ENCODE results near the gene PAM. TPM values are rescaled to one million over a fixed set of nuclear protein-coding genes. Genes with fewer than 3 reads are reported as not detected.

PAM gene
- total and polyA plus RNA-seq, 2 donors from 2014 or later, result 158 to 293 TPM

DNA sequence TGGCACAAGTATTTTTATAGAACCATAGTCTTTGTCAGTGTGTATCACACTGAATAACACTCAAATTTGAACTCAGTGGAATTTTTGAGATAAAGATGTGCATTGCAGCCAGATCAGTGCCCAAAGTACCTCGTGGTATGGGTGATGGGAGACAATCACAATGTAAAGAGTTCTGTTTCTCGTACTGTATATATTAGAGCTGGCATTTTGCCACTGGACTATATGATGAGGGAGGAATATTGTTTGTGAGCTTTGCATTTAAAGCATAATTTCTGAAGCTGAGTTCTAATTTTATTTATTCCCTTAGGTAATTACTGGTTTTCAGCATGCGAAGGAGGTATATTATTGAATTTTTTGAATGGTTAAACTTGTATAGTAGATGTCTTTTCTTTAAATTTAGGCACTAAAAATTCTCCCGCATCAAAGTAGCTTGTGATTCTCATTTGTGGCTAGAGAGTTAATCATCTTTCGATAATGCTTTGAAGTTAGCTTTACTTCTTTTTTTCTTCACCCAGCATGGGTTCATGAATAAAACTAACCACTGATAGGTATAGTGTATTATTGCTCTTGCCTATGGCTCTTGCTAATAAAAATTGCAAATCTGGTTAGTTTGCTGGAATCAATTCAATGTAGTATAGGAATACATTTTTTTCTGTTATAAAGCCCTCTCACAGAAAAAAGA lies 43.1 kb downstream of the PAM start:
- Histone ChIP-seq H3K36me3 (ENCODE audit: control insufficient read depth in 2 of 3, insufficient read depth in 3 of 3, low read length in 3 of 3) (no peaks in the 10 kb centered on the region), H3K4me1 (ENCODE audit: control insufficient read depth in 2 of 3, insufficient read depth in 2 of 3, low read depth in 1 of 3, low read length in 3 of 3) (peaks cover 0 to 5% (median 2%) of the 10 kb centered on the region in 3 donors), H3K9me3 (ENCODE audit: control insufficient read depth in 2 of 3, insufficient read depth in 1 of 3, low read length in 3 of 3) (no peaks in the 10 kb centered on the region), H3K27me3 (ENCODE audit: control insufficient read depth, insufficient read depth, low read length) (no peaks in the 10 kb centered on the region), H3K27ac (ENCODE audit: low read depth in 2 of 2, low read length in 2 of 2) (no peak overlapping the region), H3K9ac (ENCODE audit: low read length in 3 of 3) (no peak overlapping the region), H3K4me3 (ENCODE audit: low read length in 3 of 3) (no peak overlapping the region)
- intact Hi-C loops (cut with DNase I), result no loop called here
- no peak for DNase-seq
- FAIRE-seq, result no peak
- TF ChIP-seq, protein P1, sequence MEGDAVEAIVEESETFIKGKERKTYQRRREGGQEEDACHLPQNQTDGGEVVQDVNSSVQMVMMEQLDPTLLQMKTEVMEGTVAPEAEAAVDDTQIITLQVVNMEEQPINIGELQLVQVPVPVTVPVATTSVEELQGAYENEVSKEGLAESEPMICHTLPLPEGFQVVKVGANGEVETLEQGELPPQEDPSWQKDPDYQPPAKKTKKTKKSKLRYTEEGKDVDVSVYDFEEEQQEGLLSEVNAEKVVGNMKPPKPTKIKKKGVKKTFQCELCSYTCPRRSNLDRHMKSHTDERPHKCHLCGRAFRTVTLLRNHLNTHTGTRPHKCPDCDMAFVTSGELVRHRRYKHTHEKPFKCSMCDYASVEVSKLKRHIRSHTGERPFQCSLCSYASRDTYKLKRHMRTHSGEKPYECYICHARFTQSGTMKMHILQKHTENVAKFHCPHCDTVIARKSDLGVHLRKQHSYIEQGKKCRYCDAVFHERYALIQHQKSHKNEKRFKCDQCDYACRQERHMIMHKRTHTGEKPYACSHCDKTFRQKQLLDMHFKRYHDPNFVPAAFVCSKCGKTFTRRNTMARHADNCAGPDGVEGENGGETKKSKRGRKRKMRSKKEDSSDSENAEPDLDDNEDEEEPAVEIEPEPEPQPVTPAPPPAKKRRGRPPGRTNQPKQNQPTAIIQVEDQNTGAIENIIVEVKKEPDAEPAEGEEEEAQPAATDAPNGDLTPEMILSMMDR (IDR thresholded peaks at IDR 0.05; ENCODE audit: borderline replicate concordance, extremely low read depth, insufficient read depth), result no peak

DNA sequence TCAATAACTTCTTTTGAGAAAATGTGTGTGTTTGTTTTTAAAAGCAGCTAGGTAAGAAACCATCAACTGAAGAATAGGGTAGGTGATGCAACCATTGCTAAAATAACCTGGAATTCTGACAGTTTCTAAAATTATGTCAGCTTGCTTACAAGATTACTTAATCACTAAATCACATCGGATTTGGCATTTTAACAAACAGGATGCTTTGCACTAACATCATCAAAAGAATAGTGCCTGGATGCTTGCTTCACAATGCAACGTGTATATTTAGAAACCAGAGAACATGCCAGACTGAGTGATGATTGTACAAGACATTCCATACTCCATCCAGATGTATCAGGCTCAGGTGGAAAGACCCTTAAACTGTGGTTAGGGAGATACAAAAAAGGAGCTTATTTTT lies 43.9 kb downstream of the PAM start:
- Histone ChIP-seq H3K4me1 (ENCODE audit: control insufficient read depth in 2 of 3, insufficient read depth in 2 of 3, low read depth in 1 of 3, low read length in 3 of 3) (peaks cover 0 to 5% (median 2%) of the 10 kb centered on the region in 3 donors), H3K27ac (ENCODE audit: low read depth in 2 of 2, low read length in 2 of 2) (no peak overlapping the region), H3K9me3 (ENCODE audit: control insufficient read depth in 2 of 3, insufficient read depth in 1 of 3, low read length in 3 of 3) (no peaks in the 10 kb centered on the region), H3K9ac (ENCODE audit: low read length in 3 of 3) (no peak overlapping the region), H3K36me3 (ENCODE audit: control insufficient read depth in 2 of 3, insufficient read depth in 3 of 3, low read length in 3 of 3) (no peaks in the 10 kb centered on the region), H3K27me3 (ENCODE audit: control insufficient read depth, insufficient read depth, low read length) (no peaks in the 10 kb centered on the region), H3K4me3 (ENCODE audit: low read length in 3 of 3) (no peak overlapping the region)
- FAIRE-seq, result no peak
- TF ChIP-seq, protein P1 (IDR thresholded peaks at IDR 0.05; ENCODE audit: borderline replicate concordance, extremely low read depth, insufficient read depth), result no peak
- intact Hi-C loops (cut with DNase I), result no loop called here
- peak in 1 of 5 donors; percentile 18 for DNase-seq

DNA sequence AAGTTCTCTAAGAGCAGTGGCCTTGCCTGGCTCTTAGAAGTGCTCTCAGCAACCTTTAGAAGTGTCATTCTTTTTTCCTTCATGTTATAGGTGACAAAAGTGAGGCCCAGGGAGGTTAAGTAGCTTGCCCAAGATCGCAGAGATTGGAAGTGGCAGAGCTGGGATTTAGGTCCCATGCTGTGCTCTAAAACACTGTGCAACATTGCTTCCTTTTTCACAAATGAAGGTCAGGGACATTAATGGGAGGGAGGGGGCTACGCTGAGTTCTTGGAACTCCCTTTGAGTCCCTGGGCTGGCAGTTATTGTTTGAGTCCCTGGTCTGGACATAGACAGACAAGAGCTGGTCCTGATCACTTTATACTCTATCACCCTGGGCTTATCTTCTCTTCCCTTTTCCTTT lies 45.3 kb downstream of the PAM start:
- DNase-seq (no peak), FAIRE-seq (no peak)
- intact Hi-C loops (cut with DNase I), result no loop called here
- no peak overlapping the region for H3K9ac ChIP-seq (ENCODE audit: low read length in 3 of 3)
- no peaks in the 10 kb centered on the region for H3K9me3 ChIP-seq (ENCODE audit: control insufficient read depth in 2 of 3, insufficient read depth in 1 of 3, low read length in 3 of 3)
- no peak overlapping the region for H3K27ac ChIP-seq (ENCODE audit: low read depth in 2 of 2, low read length in 2 of 2)
- H3K4me3 ChIP-seq (ENCODE audit: low read length in 3 of 3), result no peak overlapping the region
- peaks cover 0 to 5% (median 2%) of the 10 kb centered on the region in 3 donors for H3K4me1 ChIP-seq (ENCODE audit: control insufficient read depth in 2 of 3, insufficient read depth in 2 of 3, low read depth in 1 of 3, low read length in 3 of 3)
- TF ChIP-seq, protein P1 (IDR thresholded peaks at IDR 0.05; ENCODE audit: borderline replicate concordance, extremely low read depth, insufficient read depth), result no peak
- H3K27me3 ChIP-seq (ENCODE audit: control insufficient read depth, insufficient read depth, low read length), result no peaks in the 10 kb centered on the region
- no peaks in the 10 kb centered on the region for H3K36me3 ChIP-seq (ENCODE audit: control insufficient read depth in 2 of 3, insufficient read depth in 3 of 3, low read length in 3 of 3)

All from kidney (tissue), 14 donors.